ENCODE data around the gene THOC5.
A peak's percentile ranks its signal among the peaks of the same experiment; 100 is the strongest.
"Not testable (repeated sequence)": the region's sequence is repeated elsewhere in the genome, so short reads cannot be mapped to it uniquely, and the experiment has no call there.

Gene THOC5

GRCh38 chr22:29510542-29510941 is 43.0 kb downstream of the THOC5 start:
- no peak for DNase-seq (ENCODE audit: low spot score)

GRCh38 chr22:29509815-29510214 is 43.7 kb downstream of the THOC5 start:
- no peak for DNase-seq (ENCODE audit: low spot score)

- DNase-seq (ENCODE audit: low spot score), result no peak
Observed at GRCh38 chr22:29509298-29509697, 44.3 kb downstream of the THOC5 start.

- DNase-seq (ENCODE audit: low spot score), result peak; percentile 60
Observed at GRCh38 chr22:29503811-29504372, 49.7 kb downstream of the THOC5 start.

GRCh38 chr22:29499852-29500251 is 53.7 kb downstream of the THOC5 start:
- DNase-seq (ENCODE audit: low spot score), result no peak

GRCh38 chr22:29493636-29494035 is 59.9 kb downstream of the THOC5 start:
- no peak for DNase-seq (ENCODE audit: low spot score)

- DNase-seq (ENCODE audit: low spot score), result no peak
Observed at GRCh38 chr22:29491012-29491411, 62.5 kb downstream of the THOC5 start.

GRCh38 chr22:29489127-29489780 is 64.3 kb downstream of the THOC5 start:
- DNase-seq (ENCODE audit: low spot score), result not testable (repeated sequence)

- no peak for DNase-seq (ENCODE audit: low spot score)
Observed at GRCh38 chr22:29487426-29487986, 66.1 kb downstream of the THOC5 start.

- no peak for DNase-seq (ENCODE audit: low spot score)
Observed at GRCh38 chr22:29485448-29485847, 68.1 kb downstream of the THOC5 start.

- DNase-seq (ENCODE audit: low spot score), result no peak
Observed at GRCh38 chr22:29484642-29485041, 68.9 kb downstream of the THOC5 start.

- DNase-seq (ENCODE audit: low spot score), result no peak
Observed at GRCh38 chr22:29483254-29483653, 70.3 kb downstream of the THOC5 start.

GRCh38 chr22:29482726-29483125 is 70.8 kb downstream of the THOC5 start:
- DNase-seq (ENCODE audit: low spot score), result no peak

- DNase-seq (ENCODE audit: low spot score), result no peak
Observed at GRCh38 chr22:29482253-29482652, 71.3 kb downstream of the THOC5 start.

- DNase-seq (ENCODE audit: low spot score), result no peak
Observed at GRCh38 chr22:29481265-29482000, 72.1 kb downstream of the THOC5 start.

- DNase-seq (ENCODE audit: low spot score), result peak; percentile 77
Observed at GRCh38 chr22:29480512-29481264, 72.9 kb downstream of the THOC5 start.

- DNase-seq (ENCODE audit: low spot score), result no peak
Observed at GRCh38 chr22:29480262-29480511, 73.4 kb downstream of the THOC5 start.

- DNase-seq (ENCODE audit: low spot score), result peak; percentile 40
Observed at GRCh38 chr22:29479417-29480261, 73.9 kb downstream of the THOC5 start, which contains the start of gene NEFH. TSS of gene NEFH (plus strand) at chr22:29480218. CDS start at chr22:29480263, 45 bp downstream.

GRCh38 chr22:29478326-29479276 is 75.0 kb downstream of the THOC5 start:
- peak; percentile 49 for DNase-seq (ENCODE audit: low spot score)

GRCh38 chr22:29477723-29478318 is 75.7 kb downstream of the THOC5 start:
- DNase-seq (ENCODE audit: low spot score), result peak; percentile 70
